Hematopoietic multipotent progenitor cell treated with erythropoietin and hydrocortisone succinate and interleukin-3 and kit ligand, for 6 days (in vitro differentiated cells): ENCODE data around the gene DIPK1B.

Source experiments
- DNase-seq: peaks from one replicate; pipeline ENCODE4 v3.0.0-alpha.2; 2015

DIPK1B gene

DNA sequence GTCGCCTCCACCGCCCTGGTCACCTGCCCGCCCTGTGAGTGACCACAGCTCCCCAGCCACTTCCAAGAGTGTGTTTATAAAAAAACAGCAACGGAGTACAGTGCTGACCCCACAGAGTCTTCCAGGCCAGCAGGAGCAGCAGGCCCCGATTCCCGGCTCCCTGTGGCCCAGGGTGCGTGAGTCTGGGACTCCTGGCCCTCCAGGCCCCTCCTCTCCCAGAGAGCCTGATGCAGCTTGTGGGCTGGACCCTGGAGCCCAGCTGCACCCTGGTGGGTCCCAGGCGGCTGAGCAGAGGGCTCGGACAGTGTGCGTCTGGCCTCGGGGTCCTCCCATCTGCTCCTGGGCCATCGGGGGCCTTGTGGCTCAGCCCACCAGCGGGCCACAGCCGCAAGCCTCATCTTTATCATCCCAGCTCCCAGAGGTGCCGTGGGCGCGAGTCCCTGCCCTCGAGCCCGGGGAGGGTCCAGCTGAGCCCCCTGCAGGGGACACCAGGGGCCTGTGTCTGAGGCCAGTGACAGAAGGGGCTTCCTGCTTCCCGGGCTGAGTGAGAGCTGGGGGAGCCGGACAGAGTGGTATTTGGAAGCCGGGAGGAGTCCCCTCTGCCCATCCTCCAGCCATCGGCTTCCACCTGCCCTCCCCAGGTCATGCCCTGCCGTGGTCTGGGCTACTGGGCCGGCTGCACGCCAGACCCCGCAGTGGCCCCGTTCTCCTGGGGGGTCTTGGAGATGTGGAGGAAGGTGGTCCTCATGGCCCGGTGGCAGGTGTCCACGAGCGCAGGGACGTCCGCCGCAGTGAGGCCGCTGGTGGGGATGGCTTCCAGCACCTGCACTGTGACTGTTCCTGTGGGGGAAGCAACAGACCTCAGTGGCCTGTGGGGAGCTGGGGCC lies 39.0 kb upstream of the DIPK1B start:
- DNase-seq: no peak

- DNase-seq: no peak
Observed at GRCh38 chr9:136673975-136674785, 38.2 kb upstream of the DIPK1B start.

GRCh38 chr9:136674786-136675349 lies 37.5 kb upstream of the DIPK1B start:
- DNase-seq: no peak

DNA sequence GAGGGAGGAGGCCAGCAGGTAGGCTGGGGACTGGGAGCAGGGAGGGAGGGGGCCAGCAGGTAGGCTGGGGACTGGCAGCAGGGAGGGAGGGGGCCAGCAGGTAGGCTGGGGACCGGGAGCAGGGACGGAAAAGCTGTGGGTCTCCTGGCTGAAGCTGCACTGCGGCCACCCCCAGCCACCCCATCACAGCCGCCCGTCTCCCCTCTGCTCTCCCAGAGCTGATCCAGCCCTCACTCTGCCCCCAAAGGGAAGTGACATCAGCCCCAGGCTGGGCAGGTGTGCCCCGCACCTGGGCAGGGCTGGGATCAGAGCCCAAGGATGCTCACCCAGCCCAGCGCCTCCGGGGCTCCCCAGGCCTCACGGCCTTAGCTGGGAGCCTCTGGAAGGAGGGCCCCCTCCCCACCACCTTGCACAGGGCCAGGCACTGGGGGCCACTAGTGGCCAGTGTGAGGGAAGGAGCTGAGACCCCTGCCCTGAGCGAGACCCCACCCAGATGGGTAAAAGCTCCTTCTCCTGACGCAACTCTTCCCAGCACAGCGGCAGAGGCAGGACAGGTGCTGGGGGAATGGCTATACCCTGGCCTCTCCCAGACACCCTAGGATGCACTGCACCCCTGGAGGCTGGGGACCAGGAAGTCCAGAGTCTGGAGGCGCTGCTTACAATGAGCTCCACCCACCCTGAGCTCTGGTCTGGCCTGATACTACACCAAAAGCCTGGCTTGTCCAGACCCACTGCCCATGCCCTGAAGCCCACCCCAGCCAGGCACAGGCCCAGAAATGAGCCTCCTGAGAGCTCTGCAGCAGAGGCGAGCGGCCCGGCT lies 36.7 kb upstream of the DIPK1B start:
- no peak for DNase-seq

DNA sequence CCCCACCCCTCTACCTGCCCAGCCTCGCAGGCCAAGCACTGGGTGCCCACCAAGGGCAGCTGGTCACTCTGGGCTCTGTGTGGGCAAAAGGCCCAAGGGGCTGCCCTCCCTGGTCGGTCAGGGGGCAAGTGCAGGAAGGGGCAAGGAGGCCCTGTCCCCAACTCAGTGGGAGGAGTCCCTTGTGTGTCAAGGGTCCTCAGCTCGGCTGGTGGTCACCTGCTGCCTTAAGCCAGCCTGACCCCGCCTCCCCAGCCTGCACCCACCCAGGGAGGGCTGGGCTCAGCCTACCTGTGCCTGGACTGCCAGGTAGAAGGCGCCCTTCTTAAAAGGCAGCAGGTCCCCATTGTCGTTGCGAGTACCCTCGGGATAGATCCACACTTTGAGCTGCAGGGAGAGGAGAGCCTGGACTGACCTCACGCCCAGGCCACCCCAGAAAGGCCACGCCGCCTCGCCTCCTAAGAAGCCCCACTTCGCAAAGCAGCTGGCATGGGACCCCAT lies 36.0 kb upstream of the DIPK1B start:
- DNase-seq: no peak

DNA sequence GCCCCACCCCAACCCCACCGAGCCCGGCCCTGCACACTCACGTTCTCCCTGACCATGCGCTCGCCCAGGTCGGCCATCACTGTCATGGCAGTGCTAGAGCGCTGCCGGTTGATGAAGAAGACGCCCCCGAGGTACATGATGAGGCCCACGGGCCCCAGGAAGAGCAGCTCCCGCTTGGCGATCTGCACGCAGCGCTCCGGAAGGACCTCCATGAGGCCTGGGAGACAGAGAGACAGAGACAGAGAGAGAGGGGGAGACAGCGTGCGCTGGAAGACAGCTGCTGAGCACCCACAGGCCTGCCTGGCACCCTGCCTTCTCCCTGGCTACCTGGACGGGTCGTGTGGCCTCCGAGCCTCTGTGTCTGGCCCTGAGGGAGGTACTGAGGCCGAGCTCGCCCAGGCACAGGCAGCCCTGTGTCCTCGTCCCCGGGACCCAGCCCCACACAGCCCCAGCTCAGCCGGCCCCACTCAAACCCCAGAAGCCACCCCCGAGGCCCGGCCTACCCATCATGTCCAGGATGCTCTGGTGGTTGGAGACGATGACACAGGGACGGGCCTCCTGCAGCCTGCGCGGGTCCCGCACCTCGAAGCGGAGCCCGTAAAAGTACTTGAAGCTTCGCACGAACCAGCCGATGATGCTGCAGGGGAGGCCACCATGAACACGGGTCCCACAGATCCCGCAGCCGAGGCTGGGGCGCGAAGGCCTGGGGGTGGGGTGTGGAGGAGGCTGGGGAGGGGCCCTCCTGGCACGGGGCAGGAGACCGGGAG lies 35.3 kb upstream of the DIPK1B start:
- DNase-seq: no peak

DNA sequence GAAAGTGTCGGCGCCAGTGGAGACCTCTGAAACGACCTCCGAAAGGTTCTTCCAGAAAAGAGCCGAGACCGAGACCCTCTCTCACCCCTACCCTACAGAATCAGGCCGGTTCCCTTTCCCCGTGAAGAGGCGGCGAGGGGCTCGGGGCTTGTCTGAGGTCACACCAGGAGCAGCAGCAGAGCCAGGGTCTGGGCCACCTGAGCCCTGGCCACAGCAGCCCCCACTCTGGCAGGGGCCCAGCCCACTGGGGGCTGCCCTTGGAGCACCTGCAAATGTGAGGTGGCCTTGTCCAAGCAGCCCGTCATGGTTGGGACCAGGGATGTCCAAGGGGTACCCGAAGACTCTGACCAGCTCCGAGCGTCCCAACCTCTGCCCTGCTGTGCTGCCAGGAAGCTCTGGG lies 34.3 kb upstream of the DIPK1B start:
- DNase-seq: no peak

DNA sequence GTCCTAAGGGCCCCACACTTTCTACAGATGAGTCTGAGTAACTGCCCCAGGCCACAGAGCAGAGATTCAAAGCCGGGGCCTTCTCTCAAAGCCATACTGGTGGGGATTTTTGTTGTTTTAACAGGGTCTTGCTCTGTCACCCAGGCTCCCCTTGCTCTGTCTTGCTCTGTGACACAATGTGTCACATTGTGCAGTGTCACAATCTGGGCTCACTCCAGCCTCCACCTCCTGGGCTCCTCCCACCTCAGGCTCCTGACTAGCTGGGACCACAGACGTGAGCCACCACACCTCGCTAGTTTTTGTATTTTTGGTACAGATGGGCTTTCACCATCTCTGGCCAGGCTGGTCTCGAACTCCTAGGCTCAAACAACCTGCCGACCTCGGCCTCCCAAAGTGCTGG lies 33.7 kb upstream of the DIPK1B start:
- no peak for DNase-seq

DNA sequence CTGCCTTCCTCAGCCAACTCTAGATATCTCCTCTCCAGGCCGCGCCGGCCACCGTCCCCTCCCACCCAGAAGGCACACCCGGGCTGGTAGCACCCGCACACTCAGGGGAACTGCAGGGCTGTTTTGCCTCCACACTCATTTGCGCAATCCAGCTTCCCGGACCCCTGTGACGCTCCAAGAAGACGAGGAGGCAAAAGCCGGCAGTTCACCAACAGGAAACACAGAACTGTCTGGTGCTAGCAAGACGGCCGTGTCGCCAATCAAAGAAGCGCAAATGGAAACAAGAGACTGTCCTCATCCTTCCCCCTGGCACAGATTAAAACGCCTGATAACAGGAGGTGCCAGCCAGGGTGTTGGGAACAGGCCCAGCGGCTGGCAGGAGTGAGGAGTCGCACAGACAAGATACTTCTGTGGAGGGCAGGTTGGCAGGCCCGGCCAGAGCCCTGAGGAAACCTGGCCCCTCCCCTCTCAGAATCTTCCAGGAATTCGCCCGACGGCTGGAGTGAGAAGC lies 32.9 kb upstream of the DIPK1B start:
- DNase-seq: peak; percentile 72

DNA sequence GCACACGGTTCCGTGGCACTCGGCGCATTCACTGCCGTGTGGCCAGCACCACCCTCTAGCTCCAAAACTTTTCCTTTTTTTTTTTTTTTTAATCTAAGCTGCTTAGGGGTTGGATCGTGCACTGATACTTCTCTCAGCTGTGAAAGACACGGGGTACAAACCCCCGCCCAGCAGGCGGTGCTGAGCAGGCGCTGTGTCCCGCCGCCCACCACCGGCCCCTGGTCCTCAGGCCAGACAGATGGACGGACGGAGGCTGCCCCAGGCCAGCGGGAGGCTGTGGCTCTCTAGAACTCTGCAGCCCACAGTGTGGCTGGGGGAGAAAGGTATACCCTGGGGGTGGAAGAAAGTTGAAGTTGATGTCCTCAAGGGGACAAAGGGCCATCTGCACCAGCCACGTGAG lies 31.3 kb upstream of the DIPK1B start:
- no peak for DNase-seq

DNA sequence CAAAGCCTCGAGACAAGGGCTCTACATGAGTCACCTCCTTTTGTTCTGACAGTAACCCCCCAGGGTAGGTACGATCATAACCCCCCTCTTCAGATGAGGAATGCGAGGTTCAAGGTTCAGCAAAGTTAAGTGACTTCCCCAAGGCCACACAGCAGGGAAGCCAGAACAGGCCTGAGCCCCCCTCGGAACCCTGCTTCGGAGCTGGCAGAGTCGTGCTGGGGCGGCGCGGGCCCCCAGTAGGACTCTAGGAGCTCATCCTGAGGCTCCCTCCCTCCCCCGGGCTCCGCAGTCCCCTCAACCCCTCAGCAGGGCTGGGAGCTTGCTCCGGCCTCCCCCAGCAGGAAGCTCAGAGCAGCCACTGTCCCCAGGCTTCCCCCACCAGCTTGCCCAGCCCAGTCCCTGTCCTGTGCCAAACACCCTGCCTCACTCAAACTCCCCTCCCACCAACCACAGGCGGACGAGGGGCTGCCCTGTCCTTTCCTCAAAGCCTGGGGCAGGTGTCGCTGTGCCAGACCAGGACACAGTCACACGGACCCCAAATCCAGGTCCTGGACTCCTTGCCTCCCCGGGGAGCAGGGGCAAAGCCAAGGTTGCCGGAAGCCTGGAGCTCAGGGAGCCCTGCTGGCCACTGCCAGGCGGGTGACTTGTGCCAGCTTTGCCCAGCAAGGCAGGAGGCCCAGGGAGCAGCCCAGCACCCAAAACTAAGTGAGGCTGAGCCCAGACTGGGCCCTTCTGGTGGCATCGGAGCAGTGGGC lies 30.2 kb upstream of the DIPK1B start:
- no peak for DNase-seq

- no peak for DNase-seq
Observed at GRCh38 chr9:136682710-136683109, 29.7 kb upstream of the DIPK1B start.

- DNase-seq: no peak
Observed at GRCh38 chr9:136683173-136683745, 29.1 kb upstream of the DIPK1B start.

GRCh38 chr9:136683755-136684154 lies 28.6 kb upstream of the DIPK1B start:
- no peak for DNase-seq

DNA sequence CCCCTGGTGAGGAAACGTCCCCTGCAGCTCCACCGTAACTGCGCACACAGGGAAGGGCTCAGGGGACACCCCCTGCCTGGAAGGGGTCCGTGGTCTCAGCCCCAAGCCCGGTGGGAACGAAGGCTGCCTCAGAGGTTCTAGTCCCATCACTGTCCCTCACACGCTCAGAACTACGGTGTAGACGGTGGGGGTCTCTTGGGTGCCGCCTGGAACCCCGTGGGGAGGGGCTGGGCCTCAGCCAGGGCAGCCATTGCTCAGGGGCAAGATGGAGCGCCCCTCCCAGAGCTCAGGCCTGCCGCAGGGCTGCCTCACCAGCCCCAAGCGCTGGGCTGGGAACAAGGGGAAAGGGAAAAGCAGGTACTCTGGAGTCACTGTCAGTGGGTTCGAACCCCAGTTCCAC lies 28.0 kb upstream of the DIPK1B start:
- DNase-seq: no peak

- DNase-seq: no peak
Observed at GRCh38 chr9:136684799-136685198, 27.6 kb upstream of the DIPK1B start.

DNA sequence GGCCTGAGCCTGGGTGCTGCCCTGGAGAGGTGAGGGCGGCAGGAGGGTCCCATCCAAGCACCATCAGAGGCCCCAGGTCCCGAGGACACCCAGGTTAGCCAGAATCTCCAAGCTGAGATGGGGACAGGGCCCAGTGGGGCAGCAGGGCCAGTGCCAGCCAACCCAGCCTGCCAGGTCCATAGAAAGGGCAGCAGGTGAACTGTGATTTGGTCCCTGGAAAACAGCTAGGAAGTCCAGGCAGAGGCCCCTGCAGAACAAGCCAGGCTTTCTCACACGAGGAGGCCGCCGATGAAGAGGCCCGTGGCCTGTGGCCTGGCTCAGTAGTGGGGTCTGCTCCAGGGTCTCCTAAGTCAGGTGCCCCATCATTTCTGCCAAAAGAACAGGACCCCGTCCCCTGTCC lies 27.2 kb upstream of the DIPK1B start:
- no peak for DNase-seq

GRCh38 chr9:136685790-136686533 lies 26.4 kb upstream of the DIPK1B start:
- no peak for DNase-seq

DNA sequence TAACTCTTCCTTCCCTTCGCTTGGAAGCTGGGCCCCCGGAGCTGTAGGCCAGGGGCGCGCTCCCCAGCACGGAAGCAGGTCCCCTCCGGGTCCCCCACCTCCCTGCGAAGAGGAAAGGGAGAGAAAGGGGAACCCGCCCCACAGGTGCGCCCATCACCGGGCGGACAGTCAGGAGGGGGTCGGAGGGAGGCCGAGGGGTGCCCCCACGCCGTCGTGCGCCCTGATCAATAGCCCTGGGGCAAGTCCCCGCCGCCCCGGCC lies 25.9 kb upstream of the DIPK1B start:
- no peak for DNase-seq
